HG02623 (cell line): ENCODE measurements around the gene PCNX2.

Experiments used
- ATAC-seq: cut with Tn5 transposase; IDR thresholded peaks from one replicate; pipeline ENCODE4 v1.9.1; 2021; ENCODE audit warnings: moderate library complexity; ENCODE audit not compliant: unreplicated experiment

The PCNX2 gene

GRCh38 chr1:232992227-232992626, 303.3 kb downstream of the PCNX2 start:
- no peak for ATAC-seq

GRCh38 chr1:232991238-232991637, 304.3 kb downstream of the PCNX2 start:
- ATAC-seq: no peak

GRCh38 chr1:232990176-232991128, 305.1 kb downstream of the PCNX2 start:
- no peak for ATAC-seq

- ATAC-seq: no peak
Observed at GRCh38 chr1:232988572-232989040, 306.9 kb downstream of the PCNX2 start.

DNA sequence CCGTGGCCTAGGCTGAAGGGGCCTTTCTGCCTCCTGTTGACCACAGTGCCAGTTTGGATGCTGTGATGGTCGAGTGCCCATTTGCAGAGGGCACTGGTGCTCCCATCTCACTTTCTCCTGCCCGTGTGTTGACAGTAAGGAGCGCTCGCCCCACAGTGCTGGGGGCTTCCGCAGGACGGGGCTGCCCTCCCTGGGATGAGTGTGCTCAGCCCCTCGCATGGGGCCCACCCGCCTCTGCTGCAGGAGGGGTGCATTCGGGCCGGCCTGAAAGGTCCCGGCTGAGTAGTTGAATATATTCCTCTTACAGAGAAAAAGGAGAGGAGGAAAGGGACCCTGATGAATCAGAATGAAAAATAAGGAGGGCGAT, 307.8 kb downstream of the PCNX2 start:
- ATAC-seq: no peak

- no peak for ATAC-seq
Observed at GRCh38 chr1:232987046-232987773, 308.3 kb downstream of the PCNX2 start.

DNA sequence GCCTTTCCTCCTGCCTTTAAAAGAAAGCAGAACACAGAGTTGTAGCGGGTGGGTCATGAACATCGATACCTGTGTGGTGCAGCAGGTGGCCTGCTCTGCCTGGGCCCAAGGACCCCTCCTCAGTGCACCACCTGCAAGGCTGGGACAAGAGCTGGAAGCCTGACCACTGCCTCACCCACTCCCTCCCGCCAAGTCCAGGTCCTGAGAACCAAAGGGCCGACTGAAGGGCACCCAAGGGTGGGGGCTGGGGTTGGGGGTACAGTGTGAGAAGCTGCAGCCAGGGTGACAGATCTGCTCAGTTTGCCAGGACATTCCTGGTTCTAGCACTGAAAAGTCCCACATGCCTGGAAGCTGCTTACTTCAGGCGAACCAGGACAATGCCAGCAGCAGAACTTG, 309.0 kb downstream of the PCNX2 start:
- ATAC-seq: no peak

GRCh38 chr1:232985882-232986526, 309.5 kb downstream of the PCNX2 start:
- no peak for ATAC-seq

DNA sequence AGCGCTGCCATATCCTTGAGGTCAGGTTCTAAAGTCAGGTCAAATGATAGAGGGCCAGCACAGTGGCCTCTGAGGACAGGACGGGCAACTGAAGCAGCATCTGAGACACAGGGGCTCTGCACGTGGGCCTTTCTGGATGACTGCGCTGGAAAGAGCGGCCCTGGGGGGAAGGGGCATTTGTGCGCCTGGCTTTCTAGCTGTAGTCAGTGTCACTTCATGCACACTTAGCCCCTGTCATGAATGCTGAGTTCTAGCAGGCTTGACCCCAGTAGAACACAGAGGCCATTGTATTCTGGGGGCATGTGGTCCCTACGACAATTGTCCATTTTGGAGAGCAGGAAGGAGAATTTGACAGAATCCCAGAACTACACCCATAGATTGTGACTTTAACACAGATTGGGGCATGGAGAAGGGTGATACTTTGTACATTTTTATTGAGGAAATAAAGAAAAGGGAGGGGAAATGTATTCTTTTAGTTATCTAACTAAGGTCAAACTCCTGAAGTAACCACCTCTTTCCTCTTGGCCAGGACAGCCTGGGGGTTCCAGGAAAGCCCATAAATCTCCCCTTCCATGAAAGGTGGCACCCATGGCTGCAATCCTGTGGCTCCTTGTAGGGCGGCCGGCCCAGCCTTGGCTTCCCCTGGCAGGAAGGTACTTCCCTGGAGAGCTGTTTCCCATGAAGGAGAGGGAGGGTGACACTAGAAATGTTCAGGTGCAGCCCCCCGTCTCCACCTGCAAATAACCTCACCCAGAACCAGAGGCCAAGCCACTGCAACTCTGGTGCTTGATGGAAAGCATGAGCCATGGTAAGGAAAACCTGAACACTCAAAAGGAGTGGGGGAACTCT, 310.7 kb downstream of the PCNX2 start:
- ATAC-seq: no peak

- ATAC-seq: no peak
Observed at GRCh38 chr1:232983817-232984567, 311.5 kb downstream of the PCNX2 start.

DNA sequence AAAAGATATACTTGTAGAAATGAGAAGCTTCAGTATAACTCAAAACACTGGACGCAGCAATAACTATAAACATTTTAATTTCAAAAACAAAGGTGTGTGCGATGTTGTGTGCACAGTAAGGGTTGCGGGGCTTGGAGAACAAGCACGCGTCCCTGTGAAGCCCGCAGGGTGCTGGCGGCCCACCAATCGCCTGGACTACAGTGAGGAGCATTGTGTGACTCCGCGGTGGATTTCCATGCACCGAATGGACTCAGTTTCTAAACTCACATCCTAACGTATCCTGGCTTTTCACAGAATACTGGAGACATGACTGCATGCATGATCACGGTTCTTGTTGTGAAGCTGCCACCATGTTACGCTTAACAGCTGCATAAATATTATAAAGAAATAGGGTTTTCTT, 312.1 kb downstream of the PCNX2 start:
- no peak for ATAC-seq

DNA sequence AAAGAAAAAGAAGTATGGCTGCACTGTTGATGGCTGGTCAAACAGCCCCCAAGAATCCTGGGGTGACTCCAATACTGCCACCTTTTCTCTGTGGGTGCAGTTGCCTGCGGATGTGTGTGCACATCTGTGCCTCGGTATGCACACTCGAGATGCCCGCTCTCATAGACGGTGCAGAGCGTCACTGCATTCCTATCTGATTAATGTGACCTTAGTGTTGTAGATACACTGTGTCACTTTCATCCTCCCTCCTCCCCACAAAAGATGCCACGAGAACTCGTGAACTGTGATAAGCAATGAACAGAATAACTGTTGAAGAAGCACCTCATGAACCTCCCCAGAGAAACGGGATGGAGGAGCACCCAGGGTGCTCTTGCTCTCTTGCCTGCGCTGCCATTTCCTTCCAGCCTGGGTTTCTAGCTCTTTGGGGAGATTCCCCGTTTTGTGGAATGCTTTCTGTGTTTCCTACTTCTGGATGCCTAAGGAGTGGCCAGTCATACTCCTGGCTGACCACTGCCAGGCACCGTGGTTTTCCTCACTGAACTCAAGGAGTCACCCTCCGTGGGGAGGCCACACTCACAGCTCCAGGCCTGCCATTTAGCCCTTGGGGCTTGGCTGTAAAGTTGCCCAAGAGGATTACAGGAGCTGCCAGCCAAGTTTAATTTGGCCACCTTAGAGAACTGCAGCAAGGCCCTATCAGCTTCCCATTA, 313.1 kb downstream of the PCNX2 start:
- ATAC-seq: no peak

DNA sequence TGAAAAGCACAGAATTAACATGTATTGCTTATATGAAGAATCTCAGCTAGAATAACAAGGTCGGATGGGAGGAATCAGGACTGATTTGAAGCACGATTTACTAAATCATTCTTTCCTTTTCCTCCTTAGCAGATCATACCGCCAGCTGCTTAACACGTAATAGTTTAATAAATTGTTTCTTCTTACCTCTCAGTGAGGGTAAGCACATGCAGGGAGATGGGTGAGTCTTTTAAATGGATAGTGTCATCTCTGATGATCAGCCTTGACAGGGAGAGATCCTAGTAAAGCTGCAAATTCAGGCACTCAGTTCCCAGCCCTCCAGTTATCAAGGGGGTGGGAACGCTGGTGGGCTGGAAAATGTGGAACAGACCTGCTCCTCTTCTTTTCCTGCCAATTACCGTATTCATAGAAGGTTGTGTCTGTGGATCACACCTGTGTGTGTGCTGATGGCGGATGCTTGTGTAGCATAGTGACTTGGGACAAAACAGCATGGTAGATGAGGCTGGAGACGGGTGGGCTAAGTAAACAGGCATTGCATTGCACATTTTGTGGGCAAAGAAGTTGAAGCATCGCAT, 314.5 kb downstream of the PCNX2 start:
- ATAC-seq: no peak

DNA sequence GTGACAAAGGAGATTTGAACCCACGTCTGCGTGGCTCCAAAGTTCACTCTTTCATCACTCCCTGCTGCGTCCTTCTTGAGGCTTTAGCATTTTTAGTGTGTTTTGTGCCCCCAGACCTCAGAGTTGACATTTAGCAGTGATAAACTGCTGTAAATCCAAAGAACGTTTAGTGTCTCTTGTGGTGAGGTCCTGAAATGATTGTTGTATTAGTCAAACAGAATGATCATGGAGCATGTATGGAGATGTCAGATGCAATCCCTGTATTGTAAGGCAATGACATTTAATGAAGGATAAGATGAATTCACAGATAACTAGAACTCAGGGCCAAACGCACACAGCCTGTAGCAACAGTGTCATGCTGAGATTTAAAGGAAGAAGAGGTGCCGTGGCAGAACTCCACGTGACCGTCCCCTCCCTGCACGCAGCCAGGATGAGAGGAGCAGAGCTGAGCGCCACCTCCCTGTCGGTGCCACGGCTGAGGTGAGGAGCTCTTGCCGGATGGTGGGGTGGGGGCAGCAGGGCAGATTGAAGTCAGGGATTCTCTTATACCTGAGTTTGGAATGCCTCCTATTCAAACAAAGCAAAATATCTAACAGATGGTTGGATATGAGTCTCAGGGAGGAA, 315.1 kb downstream of the PCNX2 start:
- ATAC-seq: no peak

- no peak for ATAC-seq
Observed at GRCh38 chr1:232979558-232979957, 316.0 kb downstream of the PCNX2 start.

GRCh38 chr1:232978815-232979214, 316.7 kb downstream of the PCNX2 start:
- no peak for ATAC-seq

DNA sequence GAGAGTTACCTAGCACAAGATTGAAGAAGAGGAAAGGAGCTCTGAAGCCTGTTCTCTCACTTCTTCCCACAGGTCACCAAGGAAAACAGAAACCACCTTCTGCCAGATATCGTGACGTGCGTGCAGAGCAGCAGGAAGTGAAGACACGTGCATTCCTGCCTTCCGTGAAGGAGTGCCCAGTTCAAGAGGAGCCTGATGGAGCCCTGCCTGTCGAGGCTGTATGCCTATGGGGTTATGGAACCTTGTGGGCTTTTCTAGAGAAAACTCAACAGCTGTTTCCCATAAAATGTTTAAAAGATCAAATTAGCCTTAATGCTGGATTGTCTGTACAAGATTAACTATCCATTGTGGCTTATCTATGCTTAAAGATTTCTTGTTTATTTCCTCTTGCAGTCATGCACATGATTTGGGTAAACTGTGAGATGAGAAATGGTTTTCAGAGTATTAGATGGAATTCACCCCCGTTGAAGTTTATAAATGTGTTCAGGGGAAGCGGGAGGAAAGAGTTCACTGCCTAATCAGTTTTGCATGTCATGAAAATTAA, 317.4 kb downstream of the PCNX2 start:
- no peak for ATAC-seq

- ATAC-seq: no peak
Observed at GRCh38 chr1:232974971-232975370, 320.6 kb downstream of the PCNX2 start.
